GM19328 (cell line): ENCODE data around the gene DYNLRB1.
"Not testable (repeated sequence)": the region's sequence is repeated elsewhere in the genome, so short reads cannot be mapped to it uniquely, and the experiment has no call there.

Experiments
- ATAC-seq: cut with Tn5 transposase; IDR thresholded peaks from one replicate; pipeline ENCODE4 v1.9.1; 2021; ENCODE audit warnings: mild to moderate bottlenecking, moderate library complexity; ENCODE audit not compliant: unreplicated experiment

Gene DYNLRB1

DNA sequence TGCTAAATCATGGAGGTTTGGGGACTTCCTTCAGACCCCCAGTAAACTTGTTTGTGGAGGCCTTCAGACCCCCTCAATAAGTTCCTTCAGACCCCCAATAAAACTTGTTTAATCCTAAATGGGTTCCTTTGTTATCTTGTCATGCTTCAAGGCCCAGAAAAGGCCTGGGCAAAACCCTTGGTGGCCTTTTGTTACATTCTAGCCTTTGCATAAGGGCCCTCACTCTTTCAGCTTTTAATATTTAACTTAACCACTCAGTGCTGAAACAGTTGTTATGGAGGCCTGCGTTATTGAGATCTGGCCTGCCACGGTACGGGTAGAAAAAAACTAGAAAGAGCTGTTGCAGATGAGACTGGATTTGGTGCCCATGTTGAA, 4.3 kb upstream of the DYNLRB1 start:
- ATAC-seq, result no peak

DNA sequence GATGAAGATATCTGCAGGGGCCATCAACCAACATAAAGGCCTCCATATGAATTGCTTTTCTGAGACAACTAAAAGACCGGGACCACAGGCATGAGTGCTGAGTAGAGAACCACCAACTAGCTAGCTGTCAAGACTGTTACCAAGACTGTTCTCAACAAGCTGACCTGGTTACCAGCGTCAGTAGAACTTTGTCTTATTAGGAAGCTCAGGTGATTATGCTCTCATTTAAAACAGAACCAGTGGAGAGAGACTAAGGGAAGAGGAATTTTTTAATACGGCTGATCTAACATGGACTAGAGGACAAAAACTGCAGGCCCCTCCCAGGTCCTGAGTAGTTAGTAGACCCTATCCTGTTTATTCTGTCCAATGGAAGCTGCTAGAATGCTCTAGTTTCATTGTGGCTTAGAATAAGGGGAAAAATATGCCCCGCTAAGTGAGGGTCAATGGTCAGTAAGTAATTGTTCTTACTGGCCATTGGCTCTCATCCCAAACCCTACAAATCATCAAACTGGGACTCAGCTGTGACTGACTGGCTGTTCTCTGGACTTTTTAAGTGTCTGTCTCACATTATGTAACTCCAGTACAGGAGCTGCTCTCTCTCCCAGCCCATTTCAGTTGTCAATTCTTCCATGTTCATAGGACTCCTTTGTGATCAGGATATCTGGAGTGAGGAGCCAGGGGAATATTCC, 3.8 kb upstream of the DYNLRB1 start:
- ATAC-seq, result no peak

DNA sequence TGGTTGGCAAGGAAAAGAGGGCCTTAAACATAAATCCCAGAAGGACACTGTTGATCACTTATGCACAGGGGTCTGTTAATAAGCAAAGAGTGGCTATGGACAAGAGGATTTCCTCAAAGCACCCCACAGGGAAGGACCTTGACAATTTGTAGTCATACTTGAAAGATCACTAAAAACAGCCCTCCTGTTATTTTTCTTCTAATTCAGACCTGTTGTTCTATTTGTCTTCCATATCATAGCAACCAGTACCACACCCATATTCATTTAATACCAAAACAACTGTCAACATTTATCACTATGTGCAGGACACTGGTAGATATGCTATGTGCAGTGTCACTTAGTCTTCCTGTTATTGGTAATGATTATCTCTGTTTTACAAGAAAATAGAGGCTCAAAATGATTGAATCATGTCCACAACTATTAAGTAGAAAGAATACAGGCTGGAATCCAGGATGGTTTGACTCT, 3.2 kb upstream of the DYNLRB1 start:
- ATAC-seq, result no peak

DNA sequence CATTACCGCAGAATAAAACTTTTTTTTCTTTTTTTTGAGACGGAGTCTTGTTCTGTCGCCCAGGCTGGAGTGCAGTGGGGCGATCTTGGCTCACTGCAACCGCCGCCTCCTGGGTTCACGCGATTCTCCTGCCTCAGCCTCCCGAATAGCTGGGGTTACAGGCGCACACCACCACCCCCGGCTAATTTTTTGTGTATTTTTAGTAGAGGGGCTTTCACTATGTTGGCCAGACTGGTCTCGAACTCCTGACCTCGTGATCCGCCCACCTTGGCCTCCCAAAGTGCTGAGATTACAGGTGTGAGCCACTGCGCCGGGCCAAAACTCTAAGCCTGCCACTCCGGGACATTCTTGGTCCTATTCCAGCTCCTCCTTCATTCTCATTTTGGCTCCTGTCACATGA, 2.2 kb upstream of the DYNLRB1 start:
- ATAC-seq, result not testable (repeated sequence)

DNA sequence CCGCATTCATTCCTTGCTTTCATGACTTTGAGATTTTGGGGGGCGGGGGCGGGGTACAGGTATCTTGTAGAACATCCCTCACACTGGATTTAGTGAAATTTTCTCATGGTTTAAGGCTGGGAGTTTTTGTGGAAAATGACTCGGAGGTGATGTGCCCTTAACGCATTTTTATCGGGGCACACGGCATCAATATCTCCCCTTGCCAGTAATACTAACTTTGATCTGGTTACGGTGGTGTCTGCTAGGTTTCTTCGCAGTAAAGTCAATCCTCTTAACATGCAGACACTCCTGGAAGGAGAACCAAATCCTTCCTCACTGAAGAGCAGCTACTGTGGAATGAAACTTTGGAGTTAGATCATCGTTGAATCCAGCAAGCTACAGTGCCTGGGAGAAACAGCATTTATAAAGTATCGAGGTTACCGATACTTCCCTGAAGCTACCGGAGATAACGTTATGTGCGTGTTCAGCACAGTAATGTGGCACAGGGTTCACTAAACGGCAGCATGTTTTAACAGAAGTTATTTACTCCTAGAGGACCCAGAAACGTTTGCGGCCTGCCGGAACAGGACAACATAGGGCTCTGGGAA, 1.2 kb upstream of the DYNLRB1 start:
- no peak for ATAC-seq

DNA sequence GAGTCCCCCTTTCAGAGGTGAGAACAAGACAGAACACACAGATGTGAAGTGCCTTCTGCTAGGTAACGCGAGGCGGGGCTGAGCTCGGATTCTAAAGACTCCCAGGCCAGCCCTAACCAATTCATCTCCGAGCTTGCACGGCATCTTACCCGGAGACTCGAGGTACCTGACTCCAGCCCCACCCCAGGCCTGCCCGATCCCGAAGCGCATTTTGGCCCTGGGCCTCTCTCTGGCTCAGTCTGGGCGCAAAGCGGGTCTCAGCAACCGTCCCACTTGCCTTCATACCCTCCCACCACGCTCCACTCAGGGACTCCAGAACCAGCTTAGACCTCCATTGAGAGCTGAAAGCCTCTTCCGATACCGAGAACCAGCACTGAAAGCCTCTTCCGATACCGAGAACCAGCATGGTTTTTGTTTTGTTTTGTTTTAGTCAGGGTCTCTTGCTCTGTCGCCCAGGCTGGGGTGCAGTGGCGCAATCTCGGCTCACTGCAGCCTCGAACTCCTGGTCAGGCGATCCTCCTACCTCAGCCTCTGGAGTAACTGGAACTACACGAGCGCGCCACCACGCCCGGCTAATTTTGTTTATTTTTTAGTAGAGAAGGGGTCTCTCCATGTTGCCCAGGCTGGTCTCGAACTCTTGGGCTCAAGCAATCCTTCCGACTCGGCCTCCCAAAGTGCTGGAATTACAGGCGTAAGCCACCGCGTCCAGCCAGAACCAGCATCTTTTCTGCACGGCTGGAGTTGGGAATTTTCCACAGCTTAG, 557 bp upstream of the DYNLRB1 start:
- peak; percentile 39 for ATAC-seq

DNA sequence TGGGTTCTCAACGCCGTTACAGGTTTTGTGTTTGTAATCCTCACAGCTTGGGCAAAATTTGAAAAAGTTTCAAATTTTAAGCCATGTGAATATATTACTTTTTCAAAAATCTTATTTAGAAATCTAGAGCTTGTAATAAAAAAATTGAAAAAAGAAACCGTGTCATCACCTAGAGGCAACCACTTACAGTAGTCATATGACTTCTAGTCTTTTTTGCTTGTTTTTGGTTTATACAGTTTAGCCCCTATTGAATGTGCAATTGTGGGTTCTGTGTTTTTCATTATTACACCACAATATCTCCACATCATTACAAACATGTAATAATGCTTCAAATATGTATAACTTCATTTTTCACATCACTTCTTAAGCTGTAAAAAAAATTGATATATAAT, 888 bp downstream of the DYNLRB1 start:
- ATAC-seq, result no peak

DNA sequence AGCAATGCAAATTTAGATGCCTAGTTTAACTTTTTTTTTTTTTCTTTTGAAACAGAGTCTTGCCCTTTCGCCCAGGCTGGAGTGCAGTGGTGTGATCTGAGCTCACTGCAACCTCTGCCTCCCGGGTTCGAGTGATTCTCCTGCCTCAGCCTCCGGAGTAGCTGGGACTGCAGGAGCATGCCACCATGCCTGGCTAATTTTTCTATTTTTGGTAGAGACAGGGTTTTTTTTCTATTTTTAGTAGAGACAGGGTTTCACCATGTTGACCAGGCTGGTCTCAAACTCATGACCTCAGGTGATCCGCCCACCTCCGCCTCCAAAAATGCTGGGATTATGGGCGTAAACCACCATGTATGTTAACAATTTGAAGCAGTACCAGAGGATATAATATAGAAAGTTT, 2.6 kb downstream of the DYNLRB1 start:
- ATAC-seq, result not testable (repeated sequence)

DNA sequence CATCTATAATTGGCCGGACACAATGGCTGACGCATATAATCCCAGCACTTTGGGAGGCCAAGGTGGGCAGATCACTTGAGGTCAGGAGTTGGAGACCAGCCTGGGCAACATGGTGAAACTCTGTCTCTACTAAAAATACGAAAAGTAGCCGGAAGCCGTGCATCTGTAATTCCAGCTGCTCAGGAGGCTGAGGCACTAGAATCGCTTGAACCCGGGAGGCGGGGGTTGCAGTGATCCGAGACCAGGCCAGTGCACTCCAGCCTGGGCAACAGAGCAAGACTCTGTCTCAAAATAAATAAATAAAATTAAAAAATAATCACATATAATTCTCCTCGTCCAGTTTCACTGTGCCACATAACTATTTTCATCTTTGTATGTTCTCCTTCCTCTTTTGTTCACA, 3.6 kb downstream of the DYNLRB1 start:
- ATAC-seq, result not testable (repeated sequence)

DNA sequence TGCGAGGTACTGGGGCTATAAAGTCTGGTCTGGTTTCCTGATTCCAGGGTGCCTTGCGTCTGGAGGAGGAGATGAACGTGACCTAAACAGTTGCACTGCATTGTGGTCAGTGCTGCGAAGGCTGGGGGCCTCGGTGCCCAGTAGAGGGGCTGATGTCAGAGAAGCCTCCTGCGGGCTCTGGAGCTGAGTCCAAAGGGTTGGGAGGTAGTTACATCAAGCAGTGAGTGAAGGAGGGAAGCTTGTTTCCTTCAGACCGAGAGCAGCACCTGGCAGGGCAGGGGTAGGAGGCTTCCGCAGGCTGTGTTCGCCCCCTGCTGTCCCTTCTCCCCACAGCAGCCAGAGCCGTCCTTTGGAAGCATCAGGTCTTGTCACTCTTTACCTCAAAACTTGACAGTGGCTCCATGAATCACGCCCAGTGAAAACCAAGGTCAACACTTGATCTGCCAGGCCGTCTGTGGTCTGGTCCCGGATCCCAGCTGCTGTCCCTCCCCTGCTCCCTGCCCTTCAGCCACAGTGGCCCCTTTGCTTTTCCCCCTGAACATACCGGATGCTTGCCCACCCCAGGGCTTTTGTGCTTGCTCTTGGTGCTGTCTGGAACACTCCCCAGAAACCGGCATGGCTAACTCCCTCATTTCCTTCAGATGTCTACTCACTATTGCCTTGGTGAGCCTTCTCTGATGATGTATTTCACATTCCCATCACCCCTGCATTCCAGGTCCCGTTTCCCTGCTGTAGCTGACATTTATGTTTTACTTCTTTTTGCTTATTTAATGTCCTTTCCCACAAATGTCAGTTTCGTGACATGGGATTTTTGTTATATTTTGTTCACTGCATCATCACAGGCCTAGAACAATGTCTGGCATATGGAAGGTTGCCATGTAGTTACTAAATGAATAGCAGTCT, 7.0 kb downstream of the DYNLRB1 start:
- no peak for ATAC-seq

DNA sequence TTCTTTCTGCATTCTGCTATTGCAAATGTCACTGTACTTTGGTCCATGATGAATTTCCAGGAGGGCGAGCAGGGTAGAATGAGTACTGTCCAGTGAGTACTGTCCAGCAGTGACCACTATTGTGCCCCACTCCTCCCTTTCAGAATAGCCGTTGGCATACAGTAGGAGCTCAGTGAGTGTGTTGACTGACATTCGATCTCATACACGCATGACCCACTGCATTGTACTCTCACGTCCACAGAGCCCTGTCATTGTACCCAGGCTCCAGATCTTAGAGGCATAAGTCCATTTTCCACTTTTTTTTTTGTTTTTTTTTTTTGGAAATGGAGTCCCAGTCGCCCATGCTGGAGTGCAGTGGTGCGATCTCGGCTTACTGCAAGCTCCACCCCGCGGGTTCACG, 8.2 kb downstream of the DYNLRB1 start:
- no peak for ATAC-seq

DNA sequence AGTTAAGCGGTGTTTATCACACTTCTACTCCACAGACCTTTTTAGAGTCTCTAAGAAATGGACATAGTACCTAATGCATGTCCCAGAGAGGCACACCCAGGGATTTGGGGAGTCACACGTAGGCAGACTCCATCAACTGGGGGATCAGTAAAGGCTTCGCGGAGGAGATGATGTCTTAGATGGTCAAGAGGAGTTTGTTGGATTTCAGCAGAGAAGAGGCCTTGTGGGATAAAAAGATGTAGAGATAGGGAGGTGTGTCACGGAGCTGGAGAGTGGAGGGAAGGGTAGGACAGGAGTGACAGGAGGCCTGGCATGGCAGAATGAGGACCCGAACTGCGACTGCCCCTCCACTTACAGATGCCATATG, 9.1 kb downstream of the DYNLRB1 start:
- ATAC-seq, result no peak

DNA sequence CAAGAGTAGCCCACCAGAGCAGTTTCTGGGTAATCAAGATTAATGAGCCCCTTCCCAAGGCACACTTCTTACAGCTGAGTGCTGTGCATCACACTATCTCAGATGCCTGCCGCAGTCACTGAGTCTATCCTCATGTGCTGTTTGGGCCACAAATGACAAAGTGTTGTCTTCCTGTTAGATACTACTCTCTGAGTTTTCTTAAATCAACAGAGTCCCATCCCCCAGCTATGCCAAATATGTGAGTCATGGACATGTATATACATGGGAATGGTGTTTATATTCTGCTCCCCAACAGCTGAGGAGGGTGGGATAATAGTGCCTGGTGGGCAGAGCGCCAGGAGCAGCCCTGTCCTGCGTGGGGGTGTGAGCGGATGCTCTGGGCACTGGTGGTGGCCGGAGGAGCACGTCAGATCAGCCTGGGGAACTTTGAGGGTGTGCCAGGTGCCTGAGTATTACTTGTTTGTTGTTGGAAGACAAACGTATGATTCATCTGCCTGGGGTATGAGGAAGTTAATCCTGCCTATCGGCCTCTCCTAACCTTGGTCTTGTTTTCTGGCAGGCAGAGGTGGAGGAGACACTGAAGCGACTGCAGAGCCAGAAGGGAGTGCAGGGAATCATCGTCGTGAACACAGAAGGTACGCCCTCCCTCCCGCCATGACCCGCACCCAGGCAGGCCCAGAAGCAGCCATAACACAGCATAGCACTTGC, 9.6 kb downstream of the DYNLRB1 start:
- ATAC-seq, result no peak

DNA sequence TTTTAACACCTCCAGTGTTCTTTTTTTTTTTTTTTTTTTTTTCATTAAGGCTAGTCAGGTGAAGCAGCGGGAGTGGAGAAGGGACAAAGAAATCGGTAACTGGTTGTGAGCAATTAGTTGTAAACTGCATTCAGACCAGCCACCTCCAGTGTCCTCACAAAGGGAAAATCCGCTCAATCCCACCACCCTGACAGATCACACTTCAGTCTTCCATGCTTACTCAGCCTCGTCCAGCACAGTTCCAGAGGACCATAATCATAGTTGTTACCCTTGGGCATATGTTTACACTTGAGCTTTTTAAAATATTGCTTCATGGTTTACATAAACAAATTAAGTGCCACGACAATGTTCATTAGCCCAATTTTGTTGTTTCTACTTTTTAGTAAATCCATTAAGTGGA, 10.2 kb downstream of the DYNLRB1 start:
- ATAC-seq, result no peak

DNA sequence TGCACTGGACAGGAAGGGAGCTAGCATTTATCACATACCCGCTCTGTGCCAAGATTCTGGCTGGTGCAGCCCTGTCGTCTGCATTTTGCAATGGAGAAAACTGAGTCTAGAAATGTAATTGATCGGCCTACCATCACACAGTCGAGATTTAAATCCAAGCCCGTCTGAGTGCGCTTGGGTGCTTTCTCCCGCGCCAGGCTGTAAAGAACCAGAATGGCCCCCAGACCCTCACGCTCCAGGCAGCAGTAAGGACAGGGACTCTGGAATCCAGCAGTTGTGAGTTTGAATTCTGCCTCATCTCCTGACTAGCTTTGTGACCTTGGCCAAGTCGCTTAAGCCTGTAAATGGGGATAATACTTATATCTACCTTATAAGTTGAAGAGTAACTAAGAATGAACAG, 10.8 kb downstream of the DYNLRB1 start:
- no peak for ATAC-seq

DNA sequence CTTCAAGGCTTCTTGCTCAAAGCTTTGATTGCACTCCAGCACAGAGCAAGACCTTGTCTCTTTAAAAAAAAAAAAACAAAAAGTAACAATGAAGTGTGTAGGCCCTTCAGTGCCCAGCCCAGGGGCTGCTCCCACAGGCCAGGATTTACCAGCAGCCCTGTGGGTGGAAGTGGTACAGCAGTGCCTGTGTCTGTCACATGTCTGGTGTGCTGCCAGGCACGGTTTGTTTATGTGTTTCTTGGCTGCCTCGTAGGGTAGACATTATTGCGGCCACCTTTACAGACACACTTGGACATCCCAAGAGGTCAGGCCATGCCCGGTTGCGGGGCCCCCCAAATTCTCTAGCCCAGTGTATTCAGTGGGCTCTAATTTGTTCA, 12.7 kb downstream of the DYNLRB1 start:
- ATAC-seq, result no peak

DNA sequence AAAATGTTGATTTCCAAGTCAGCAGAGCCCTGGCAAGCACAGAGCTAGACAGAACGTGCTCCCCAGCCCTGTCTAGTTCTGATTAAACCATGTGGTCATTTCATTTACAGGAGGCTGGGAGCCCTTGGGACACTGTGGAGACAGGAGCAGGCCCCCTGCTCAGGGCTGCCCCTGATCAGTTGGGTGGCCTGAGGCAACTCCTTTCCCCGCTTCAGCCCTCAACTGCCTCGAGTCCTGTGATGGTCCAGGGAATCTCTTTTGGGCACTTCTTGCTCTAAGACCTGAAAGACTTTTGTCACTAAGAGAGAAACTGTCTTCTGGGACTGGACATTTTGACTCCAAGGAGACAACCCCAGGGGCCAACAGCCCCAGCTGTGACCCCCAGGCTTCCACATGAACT, 13.5 kb downstream of the DYNLRB1 start:
- ATAC-seq, result no peak

DNA sequence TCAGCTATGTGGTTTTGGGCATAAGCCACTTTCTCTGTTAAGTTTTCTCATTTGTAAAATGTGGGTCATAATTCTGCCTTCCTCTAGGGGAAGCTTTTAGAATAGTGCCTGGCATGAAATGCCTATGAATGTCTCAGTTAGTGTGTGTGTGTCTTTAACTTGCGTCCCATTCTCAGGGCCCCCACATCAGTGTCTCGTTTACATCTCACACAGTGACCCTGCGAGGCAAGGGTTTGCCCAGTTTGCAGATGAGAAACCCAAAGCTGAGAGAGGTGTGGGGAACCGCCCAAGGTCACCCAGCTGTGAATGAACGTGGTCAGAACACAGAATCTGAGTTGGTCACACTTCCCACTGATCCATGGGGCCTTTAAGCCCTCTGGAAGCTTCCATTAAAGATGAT, 14.1 kb downstream of the DYNLRB1 start:
- ATAC-seq, result no peak

DNA sequence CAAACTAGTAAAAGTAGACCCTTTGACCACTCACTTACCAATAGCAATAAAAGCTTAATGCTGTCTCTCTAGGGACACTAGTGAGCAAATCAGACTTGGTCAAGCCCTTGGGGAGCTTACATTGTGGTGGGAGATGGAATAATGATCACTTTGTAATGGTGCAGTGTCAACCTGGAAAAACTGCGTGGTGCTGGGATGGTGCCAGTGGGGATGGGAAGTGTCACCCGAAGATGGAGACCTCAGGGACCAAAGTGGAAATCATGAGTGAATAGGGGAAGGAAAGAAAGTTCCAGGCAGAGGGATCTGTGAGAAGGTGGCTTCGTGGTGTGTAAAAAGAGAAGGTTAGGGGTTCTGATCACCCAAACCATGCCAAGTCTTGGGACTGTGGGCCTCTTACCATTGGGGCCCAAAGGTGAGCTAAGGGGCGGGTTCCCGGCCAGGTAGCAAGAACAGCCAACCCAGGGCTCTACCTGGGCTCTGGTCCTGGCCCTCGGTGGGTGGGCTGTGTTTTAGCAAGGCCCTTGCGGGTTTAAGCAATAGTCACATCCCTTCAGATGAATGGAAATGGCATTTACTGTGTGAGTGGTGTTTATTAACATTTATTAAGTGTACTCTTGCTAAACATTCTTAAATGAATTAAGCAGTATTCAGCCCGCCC, 15.5 kb downstream of the DYNLRB1 start:
- no peak for ATAC-seq

DNA sequence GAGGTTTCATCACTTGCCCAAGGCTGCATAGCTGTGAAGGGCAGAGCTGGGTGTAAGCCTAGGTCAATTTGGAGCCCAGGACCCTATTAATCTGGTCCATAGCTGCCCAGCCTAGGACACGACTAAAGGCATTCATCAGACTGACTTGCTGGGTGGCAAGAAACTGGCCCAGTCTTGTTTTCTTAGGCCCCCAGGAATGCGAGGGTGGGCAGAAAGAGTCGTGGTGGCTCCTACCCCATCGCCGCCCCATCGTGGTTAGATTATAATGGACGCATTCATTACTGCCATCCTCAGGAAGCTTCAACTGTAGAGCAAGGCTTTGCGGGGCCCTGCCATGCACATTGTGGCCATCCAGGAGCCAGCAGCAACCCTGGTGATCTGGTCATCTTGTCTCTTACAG, 16.1 kb downstream of the DYNLRB1 start:
- no peak for ATAC-seq
